Suprapubic skin (tissue), 4 donors: ENCODE data around the gene TMEM203. TPM values are rescaled to one million over a fixed set of nuclear protein-coding genes. Genes with fewer than 3 reads are reported as not detected.

ENCODE experiments used
- DNase-seq, 2 donors: peaks; one replicate each; pipeline ENCODE4 v3.0.0-alpha.2; 2019; ENCODE audit warnings: low spot score in 2 of 2
- H3K27ac ChIP-seq: fragments of 200-600 bp; sonication (generic); one replicate; pipeline ENCODE4 v1.5.1; 2019
- H3K27me3 ChIP-seq: fragments of 200-600 bp; sonication (generic); one replicate; pipeline ENCODE4 v1.5.1; 2019
- H3K36me3 ChIP-seq: fragments of 200-600 bp; sonication (generic); one replicate; pipeline ENCODE4 v1.5.1; 2019
- H3K4me1 ChIP-seq: fragments of 200-600 bp; sonication (generic); one replicate; pipeline ENCODE4 v1.5.1; 2019
- H3K4me3 ChIP-seq: fragments of 200-600 bp; sonication (generic); one replicate; pipeline ENCODE4 v1.5.1; 2019; ENCODE audit warnings: mild to moderate bottlenecking
- H3K9me3 ChIP-seq: fragments of 200-600 bp; sonication (generic); one replicate; pipeline ENCODE4 v1.5.1; 2019
- EP300 ChIP-seq: sonication (generic); formaldehyde crosslinking; IDR thresholded peaks from one replicate; pipeline ENCODE4 v1.6.1; 2017; ENCODE audit warnings: antibody characterized with exemption
- POLR2A ChIP-seq, 2 donors: fragments of 450-650 bp; IDR thresholded peaks; one replicate each; pipeline ENCODE4 v1.6.1; 2017; ENCODE audit warnings: antibody characterized with exemption in 2 of 2, mild to moderate bottlenecking in 2 of 2, moderate library complexity in 2 of 2
- POLR2AphosphoS5 ChIP-seq, 3 donors: sonication (generic); formaldehyde crosslinking; IDR thresholded peaks; one replicate each; pipeline ENCODE4 v1.6.1; 2017; ENCODE audit warnings: antibody characterized with exemption in 3 of 3
- WGBS: methylation state at CpG from one replicate; pipeline ENCODE4 v1.1.5; 2018; 5-methylcytosine and 5-hydroxymethylcytosine counted together
- total RNA-seq, 4 donors: library from RNA; depleted of rRNA; stranded (reverse); fragments of >200 nt; gene quantifications; one replicate each; pipeline ENCODE4 v1.1.0, GENCODE V29; 2016
- TF ChIP-seq, protein P1 (sequence below), 2 donors: fragments of 200-600 bp in 1 of 2; fragments of 450-650 bp in 1 of 2; sonication (generic) in 1 of 2; IDR thresholded peaks; one replicate each; pipeline ENCODE4 v1.5.1; 2016 to 2019; ENCODE audit warnings: antibody characterized with exemption in 2 of 2, mild to moderate bottlenecking in 1 of 2, moderate library complexity in 1 of 2

Gene TMEM203
- total RNA-seq, 4 donors from 2014 or later, result 25.0 to 52.4 (median 40.8) TPM

DNA sequence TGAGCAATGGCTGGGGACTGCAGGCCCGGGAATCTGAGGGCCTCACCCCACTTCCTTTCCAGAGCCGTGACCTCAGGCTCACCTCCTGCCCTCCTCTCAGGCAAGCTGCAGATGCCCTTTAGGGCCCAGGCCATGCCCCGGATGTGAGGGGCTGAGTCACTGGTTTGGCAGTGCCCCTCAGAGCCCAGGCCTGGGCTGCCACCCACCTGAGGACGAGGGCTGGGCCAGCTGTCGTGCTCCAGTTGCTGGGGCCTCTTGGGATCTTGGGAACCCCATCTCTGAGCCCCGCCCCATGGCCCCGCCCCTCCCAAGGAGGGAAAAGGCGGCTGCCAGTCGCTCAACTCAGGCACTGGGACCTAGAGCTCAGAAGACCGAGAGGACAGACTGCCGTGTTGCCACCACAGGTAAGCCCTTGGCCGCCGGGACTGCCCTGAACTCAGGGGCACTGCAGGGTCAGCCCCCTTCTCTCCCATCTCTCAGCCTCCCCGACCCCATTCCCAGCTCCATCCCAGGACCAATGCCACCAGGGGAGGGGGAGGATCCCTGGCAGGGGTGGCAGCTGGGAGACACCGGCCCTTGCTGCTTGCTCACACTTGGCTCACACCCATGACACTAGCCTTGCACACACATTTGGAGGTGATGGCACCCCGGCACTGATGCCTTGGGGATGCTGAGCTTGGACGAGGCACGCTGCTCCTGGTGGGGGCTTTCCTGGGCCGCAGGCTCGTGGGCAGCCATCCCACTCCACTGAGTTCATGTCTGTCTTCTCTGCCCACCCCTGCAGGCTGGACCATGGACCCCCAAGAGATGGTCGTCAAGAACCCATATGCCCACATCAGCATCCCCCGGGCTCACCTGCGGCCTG is 19.6 kb upstream of the TMEM203 start, which contains the start of gene CYSRT1:
CYSRT1 (plus strand) TSS at position 345 of the 865 bp plus-strand sequence; CDS start at position 793, 448 bp downstream.
- Histone ChIP-seq H3K27me3 (peaks cover 20% of the 10 kb centered on the region), H3K4me3 (peak within 1 kb of the TSS; percentile 63), H3K4me1 (peaks cover 55% of the 10 kb centered on the region), H3K36me3 (no peaks in the 10 kb centered on the region), H3K27ac (peak within 1 kb of the TSS; percentile 85), H3K9me3 (no peaks in the 10 kb centered on the region)
- TF ChIP-seq EP300 (no peak), POLR2AphosphoS5 (IDR thresholded peaks at IDR 0.05) (no peak), POLR2A (IDR thresholded peaks at IDR 0.05) (no peak)
- TF ChIP-seq, protein P1, sequence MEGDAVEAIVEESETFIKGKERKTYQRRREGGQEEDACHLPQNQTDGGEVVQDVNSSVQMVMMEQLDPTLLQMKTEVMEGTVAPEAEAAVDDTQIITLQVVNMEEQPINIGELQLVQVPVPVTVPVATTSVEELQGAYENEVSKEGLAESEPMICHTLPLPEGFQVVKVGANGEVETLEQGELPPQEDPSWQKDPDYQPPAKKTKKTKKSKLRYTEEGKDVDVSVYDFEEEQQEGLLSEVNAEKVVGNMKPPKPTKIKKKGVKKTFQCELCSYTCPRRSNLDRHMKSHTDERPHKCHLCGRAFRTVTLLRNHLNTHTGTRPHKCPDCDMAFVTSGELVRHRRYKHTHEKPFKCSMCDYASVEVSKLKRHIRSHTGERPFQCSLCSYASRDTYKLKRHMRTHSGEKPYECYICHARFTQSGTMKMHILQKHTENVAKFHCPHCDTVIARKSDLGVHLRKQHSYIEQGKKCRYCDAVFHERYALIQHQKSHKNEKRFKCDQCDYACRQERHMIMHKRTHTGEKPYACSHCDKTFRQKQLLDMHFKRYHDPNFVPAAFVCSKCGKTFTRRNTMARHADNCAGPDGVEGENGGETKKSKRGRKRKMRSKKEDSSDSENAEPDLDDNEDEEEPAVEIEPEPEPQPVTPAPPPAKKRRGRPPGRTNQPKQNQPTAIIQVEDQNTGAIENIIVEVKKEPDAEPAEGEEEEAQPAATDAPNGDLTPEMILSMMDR (IDR thresholded peaks at IDR 0.05), result no peak
- no peak for DNase-seq
- 30% methylated on average over 2 of the region's 23 CpGs for WGBS

DNA sequence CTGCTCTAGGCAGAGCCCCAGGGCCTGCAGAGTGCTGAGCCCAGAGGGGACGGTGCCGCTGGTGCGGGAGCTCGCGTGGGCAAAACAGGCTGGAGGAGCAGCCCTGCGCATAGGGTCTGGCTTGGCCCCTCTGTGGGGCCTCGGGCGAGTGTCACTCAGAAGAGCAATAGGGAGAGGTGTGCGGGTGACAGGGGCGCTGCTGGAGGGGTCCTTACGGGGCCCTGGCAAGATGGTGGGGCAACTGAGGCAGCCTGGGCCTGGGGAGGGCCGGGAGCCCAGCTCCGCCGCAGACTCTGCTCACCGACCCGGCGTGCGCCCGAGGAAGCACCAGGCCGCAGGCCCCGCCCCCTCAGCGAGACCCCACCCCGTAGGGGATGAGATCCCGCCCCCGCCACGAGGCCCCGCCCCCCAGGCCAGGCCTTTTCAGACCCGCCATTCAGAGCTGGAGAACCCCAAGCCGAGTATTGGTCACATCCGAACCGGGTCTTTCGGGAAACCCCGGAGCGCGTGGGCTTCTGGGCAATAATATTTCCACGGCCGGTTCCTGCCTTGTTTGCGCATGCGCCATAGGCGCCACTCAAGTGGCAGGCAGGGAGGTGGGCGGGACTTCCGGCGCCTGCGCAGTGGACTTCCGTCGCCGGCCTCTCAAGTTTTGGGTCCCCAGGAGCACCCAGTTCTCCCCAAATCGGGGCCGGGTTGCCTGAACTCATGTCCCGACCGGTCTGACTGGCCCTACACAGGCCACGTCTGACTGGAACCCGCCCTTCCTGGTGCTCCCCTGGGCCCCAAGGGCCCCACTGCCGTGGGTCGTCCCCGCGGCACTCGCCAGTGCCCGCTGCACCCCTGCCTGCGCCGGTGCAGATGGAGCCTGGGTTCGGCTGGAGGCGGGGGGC is 17.9 kb upstream of the TMEM203 start:
- Histone ChIP-seq H3K9me3 (no peaks in the 10 kb centered on the region), H3K36me3 (no peaks in the 10 kb centered on the region), H3K27ac (peak overlapping the region; percentile 85), H3K4me1 (peaks cover 63% of the 10 kb centered on the region), H3K4me3 (peak overlapping the region; percentile 63), H3K27me3 (peaks cover 3% of the 10 kb centered on the region)
- peak; percentile 99 for DNase-seq
- WGBS, result 0% methylated on average over 15 of the region's 63 CpGs
- TF ChIP-seq POLR2AphosphoS5 (IDR thresholded peaks at IDR 0.05) (no peak), EP300 (no peak), POLR2A (IDR thresholded peaks at IDR 0.05) (no peak)
- TF ChIP-seq, protein P1 (IDR thresholded peaks at IDR 0.05), result no peak

DNA sequence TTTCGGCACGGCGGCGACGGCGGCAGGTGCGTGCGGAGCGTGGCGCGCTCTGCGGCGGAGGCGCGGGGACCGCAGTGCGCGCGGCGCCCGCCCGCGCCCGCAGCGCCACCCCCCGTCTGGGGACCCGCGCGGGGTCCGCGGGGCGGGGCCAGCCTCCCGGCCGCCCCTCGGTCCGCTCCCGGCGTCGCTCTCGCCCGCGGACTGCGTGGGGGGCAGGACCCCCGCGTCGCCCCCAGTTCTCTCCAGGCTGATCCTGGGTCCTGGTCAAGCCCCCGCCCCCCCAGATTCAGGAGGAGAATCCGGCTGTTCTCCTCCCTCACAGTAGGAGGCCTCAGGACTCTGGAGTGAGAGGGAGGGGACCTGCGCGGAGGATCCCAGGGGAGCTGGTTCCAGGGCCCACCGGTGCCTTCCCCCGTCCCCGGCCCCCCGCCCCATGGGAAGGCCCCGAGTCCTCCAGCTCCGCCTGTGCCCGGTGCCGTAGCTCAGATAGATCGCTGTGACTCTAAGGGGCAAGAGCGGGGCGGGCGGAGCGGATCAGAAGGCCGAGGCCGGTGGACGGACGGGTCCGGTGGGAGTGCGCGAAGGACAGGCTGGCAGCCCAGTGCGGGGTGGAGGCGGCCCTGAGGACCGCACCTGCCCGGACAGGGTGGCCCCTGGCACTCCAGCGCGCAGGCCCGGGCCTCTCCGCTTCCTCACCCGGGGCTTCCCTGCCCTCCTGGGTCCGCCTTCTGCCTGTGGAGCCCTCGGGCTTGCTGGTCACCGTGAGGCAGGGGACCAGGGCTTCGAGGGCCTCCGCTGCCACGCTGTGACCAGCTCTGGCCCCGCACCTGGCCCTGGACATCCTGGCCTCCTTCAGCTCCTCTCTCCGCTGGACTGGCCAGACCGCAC is 17.0 kb upstream of the TMEM203 start, which contains the start of gene RNF208:
RNF208 (minus strand) TSS at position 51 of the 888 bp plus-strand sequence. CDS start 1,028 bp downstream, outside the sequence.
- Histone ChIP-seq H3K4me1 (peaks cover 66% of the 10 kb centered on the region), H3K9me3 (no peaks in the 10 kb centered on the region), H3K27me3 (no peaks in the 10 kb centered on the region), H3K4me3 (peak within 1 kb of the TSS; percentile 63), H3K27ac (peak within 1 kb of the TSS; percentile 85), H3K36me3 (no peaks in the 10 kb centered on the region)
- no peak for DNase-seq
- 13% methylated on average over 6 of the region's 88 CpGs for WGBS
- TF ChIP-seq POLR2AphosphoS5 (IDR thresholded peaks at IDR 0.05) (no peak), EP300 (no peak), POLR2A (IDR thresholded peaks at IDR 0.05) (no peak)
- TF ChIP-seq, protein P1 (IDR thresholded peaks at IDR 0.05), result no peak

DNA sequence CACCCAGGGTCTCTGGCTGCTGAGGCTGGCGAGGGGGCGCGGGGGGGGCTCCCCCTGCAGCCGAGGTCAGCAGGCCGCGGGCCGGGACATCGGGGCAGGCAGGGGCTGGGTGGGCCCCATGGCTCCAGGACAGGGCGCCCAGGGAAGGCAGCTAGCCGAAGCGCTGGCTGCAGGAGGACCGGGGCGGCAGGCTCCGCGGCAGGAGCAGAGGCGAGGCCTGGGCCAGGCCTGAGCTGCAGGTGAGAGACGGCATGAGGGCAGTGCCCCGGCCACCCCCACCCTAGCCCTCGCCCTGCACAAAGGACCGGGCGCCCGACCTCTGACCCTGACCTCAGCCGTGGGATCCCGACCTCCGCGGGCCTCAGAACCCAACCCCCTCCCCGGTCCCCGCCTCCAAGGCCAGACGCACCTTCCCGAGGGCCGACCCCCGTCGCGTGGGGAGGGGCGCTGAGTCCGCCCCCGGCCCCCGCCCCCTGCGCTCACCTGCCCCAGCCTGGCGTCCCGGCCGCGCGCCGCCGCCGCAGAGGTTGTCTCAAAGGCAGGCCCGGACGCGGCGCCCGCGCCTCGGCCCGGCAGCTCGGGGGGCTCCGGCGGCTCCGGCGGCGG is 16.2 kb upstream of the TMEM203 start:
- Histone ChIP-seq H3K27me3 (no peaks in the 10 kb centered on the region), H3K36me3 (no peaks in the 10 kb centered on the region), H3K9me3 (no peaks in the 10 kb centered on the region), H3K4me3 (peak overlapping the region; percentile 63), H3K4me1 (peaks cover 66% of the 10 kb centered on the region), H3K27ac (peak overlapping the region; percentile 60)
- no CpG with 5 or more reads among the region's 61 CpGs for WGBS
- TF ChIP-seq EP300, result no peak
- TF ChIP-seq POLR2A (IDR thresholded peaks at IDR 0.05), result no peak
- no peak for TF ChIP-seq POLR2AphosphoS5 (IDR thresholded peaks at IDR 0.05)
- TF ChIP-seq, protein P1 (IDR thresholded peaks at IDR 0.05), result no peak
- DNase-seq, result no peak
